Inflammatory macrophage treated with lipopolysaccharide for 4 hours (primary cell): ENCODE measurements around the gene CYB5RL.

Source experiments
- DNase-seq: peaks from one replicate; pipeline ENCODE4 v3.0.0-alpha.2; 2020

Gene CYB5RL

DNA sequence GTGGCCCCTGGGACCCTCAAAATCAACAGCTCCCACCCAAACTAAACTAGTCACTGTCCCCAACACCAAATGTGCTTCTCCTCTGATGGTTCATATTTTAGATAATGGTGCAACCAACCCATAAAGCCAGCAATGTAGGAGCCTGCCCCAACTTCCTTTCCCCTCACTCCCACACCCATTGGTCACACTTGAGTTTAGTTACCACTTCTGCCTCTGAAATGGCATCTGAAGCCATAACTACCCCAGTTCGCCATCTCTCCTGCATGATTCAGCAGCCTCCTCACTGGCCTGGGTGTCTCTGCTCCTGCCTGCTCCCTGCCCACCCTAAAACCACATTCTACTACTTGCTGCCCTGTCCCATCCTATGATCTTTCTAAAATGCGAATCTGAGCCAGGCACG is 43.6 kb downstream of the CYB5RL start:
- peak; percentile 81 for DNase-seq

DNA sequence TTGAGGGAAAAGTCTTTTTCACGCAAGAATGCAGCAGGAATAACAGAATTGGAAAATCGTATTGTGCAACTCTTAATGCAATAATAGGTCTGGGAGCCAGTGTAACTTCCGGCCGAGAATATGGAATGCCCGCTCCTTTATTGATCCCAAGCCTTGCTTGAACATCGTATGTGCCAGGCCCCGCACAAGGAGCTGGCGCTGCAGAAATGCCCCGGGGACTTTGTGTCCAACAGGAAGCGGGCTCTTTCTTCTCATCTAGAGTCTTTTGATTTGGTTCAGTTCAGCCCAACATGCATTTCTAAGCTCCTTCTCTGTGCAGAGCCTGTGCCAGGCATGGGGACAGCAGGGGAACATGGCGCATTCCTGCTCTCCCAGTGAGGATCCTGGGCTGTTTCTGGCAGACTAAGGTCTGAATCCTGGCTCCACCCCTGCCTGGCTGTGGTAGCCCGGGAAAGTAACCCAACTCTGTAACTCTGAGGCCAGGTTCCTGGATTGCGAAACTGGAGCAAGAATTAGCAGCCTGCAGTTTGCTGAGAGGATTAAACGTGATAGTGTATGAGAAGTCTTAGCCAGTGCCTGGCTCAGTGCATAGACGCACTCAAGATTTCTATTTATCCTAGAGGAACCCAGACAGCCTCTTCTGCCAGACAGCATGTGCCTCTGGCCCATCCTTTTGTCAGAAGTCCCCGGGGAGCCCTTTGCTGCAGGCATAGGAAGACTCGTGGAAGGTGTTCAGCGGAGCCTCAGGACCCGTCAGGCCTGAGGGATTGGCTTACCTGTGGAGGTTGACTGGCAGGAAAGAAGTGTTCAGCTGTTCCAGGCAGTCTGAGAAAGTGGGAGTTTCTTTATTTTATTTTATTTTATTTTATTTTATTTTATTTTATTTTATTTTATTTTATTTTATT is 46.0 kb downstream of the CYB5RL start:
- peak; percentile 21 for DNase-seq

DNA sequence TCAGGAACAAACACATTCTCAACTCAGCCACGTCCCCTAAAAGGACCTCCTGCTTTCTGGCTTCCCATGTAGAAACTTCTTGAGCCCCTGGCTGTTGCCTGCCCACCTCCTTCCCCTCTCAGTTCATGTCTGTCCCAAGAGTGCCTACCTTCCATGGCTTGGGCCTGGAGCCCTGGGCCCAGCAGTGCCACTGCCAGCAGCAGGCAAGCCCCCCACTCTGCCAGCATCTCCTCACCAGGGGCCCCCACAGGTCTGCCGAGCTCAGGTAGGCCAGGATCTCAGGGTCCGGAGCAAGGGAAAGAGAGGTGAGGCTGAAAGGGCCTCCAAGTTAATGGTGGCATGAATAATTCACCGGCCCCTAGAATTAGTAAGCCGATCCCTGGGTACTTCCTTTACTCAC is 47.1 kb downstream of the CYB5RL start, which contains the start of gene CDCP2:
TSS of gene CDCP2 (minus strand) at position 305 of the 400 bp plus-strand sequence. CDS start at position 227, 78 bp downstream.
- DNase-seq: no peak

DNA sequence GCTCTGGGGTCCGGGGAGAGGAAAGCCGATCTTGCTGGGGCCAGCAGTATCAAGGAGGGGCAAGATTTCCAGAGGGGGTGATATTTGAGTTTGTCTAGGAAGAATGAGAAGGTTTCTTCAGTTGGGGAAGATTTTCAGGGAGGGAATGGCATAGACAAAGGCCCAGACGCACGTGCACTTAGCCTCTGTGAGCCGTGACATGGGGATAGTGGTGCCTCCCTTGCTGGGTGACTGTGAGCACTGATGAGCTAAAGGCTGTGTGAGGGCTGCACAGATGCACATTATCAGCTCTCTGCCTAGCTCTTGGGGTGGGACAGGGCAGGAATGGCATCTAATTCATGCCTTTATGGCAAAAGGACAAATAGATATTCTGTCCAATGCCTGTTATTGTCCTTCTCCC is 48.8 kb downstream of the CYB5RL start:
- DNase-seq: no peak
